Kidney tubule cell (primary cell): Measurements from ENCODE around the gene CERT1.

ENCODE experiments used
- DNase-seq: peaks from one replicate; pipeline ENCODE4 v3.0.0-alpha.2; 2018; ENCODE audit warnings: low spot score

Gene CERT1

DNA sequence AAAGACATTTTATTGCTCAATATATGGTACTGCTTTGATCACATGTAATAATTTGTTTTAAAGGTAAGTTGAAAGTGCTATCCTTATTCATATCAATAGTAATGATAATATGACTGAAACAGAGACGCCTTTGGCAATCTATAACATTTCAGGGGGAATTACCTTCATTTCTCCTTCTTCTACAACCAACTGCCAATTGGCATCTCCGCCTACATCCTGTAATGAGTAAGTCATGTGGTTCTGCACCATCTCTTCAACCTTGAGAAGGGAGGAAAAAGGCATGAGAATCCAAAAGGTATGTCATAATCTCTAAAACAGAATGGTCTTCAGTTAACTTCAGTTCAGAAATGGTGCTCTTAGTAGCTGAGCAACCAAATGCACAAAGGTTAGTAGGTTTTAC, 122.0 kb downstream of the CERT1 start:
- no peak for DNase-seq

- peak; percentile 64 for DNase-seq
Measured at GRCh38 chr5:75387806-75388205, 123.6 kb downstream of the CERT1 start.

DNA sequence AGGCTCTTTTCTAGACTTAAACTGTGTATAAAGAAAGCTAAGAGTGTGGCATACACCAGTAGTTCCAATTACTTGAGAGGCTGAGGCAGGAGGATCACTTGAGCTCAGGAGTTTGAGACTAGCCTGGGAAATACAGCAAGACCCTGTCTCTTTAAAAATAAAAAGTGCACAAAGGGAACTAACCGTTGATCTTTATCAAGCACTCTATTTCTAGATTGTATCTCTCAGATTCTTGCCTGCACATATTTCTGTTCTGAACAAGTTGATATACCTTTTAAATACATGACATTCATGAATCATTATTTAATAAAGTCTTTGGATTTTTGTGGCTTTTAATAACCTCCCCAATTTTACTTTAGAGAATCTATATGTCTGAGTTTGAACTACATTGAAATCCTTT, 127.2 kb downstream of the CERT1 start:
- DNase-seq = peak; percentile 1

DNA sequence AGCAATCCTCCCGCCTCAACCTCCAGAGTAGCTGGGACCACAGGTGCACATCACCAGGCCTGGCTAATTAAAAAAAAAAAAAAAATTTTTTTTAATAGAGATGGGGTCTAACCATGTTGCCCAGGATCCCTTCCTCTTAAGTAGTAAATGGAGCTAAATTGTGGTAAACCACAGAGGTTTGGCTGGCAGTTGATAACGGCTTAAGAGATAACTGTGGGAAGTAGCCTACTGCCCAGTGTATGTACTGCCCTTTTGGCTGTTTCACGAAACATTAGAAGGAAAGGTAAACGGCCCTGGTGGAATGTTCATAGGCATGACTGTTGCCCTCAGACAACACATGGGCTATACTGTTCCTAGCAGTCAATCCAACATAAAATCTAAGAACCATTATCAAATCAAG, 130.0 kb downstream of the CERT1 start:
- no peak for DNase-seq

DNA sequence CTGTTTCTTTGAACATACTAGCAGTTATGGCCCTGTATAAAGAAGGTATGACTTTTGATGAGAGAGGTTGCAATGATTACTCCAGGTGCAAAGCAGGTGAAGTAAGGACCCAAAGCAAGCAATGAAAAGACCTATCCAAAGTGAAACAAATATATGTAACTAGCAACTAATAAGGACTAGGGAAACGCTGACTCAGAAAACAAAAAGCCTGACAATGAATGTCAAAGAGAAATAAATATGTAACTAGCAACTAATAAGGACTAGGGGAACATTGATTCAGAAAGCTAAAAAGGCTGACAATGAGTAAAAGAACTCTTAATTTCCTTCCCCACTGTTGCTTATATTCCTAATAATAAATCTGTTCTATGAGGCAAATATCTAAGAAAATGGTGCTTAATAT, 131.3 kb downstream of the CERT1 start:
- DNase-seq = no peak

DNA sequence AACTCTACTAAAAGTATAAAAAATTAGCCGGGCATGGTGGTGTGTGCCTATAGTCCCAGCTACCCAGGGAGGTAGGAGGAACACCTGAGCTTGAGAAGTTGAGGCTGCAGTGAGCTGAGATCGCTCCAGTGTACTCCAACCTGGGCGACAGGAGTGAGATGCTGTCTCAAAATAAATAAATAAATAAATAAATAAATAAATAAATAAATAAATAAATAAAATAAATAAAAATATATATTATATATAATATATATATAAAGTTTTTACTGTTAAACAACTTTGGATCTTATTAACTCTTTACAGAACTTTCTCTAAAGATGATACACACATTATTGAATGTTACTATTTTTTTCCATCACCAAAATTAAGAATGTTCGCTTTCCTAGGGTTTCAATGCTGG, 136.0 kb downstream of the CERT1 start:
- no peak for DNase-seq

- DNase-seq = no peak
Measured at GRCh38 chr5:75374394-75374814, 137.0 kb downstream of the CERT1 start.

DNA sequence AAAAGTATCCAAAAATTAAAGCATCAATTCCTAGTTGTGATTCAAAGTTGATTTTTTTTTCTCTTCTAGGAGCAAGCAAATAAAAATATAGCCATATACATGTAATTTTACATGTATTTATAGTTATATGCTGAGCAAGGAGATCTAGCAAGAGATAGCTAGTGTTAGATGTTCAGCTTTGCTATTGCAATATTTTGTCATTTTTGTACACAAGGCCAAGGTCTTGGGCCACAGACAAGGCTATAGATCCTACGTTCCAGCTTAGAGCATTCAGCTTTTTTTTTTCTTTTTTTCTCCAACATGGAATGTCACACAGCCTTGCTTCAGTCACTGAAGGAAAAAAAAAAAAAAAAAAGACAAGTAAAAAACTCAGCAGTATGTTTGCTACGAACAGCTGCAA, 137.6 kb downstream of the CERT1 start:
- DNase-seq = no peak

GRCh38 chr5:75368391-75368790, 143.0 kb downstream of the CERT1 start:
- DNase-seq = peak; percentile 9

DNA sequence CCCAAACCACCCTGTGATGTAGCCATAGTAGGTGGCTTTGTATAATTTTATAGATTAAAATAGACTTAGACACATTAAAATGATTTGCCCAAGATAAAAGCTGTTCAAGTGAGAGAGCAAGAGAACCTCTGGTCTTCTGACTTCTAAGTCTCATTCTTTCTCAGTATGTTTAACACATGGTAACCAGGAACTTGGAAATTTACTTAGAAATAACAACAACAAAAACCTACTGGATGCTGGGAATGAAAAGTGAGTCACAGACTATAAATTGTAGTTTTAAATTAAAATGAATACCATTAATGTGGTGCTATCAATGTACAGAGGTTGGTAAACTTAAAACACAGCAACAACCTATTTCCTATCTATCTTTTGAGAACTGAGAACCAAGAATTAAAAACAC, 144.0 kb downstream of the CERT1 start:
- peak; percentile 17 for DNase-seq

GRCh38 chr5:75366787-75367186, 144.6 kb downstream of the CERT1 start:
- no peak for DNase-seq

DNA sequence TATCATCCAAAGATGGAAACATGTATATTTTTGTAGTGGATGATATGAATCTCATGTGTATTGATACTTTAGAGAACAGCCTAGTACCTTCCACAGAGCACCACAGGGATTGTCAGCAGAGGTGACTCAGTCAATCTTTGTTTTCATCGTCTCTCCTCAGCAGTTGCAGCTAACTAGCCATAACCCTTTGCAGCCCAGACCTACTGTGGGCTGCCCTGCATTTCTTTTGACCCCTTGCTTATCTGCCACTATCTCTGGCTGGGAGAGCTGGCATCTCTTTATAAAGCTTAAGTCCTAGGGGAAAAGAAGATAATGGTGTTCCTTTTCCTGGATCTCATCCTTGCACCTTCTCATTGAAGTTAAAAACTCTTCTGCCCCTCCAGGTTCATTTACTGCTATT, 145.7 kb downstream of the CERT1 start:
- DNase-seq = peak; percentile 17

DNA sequence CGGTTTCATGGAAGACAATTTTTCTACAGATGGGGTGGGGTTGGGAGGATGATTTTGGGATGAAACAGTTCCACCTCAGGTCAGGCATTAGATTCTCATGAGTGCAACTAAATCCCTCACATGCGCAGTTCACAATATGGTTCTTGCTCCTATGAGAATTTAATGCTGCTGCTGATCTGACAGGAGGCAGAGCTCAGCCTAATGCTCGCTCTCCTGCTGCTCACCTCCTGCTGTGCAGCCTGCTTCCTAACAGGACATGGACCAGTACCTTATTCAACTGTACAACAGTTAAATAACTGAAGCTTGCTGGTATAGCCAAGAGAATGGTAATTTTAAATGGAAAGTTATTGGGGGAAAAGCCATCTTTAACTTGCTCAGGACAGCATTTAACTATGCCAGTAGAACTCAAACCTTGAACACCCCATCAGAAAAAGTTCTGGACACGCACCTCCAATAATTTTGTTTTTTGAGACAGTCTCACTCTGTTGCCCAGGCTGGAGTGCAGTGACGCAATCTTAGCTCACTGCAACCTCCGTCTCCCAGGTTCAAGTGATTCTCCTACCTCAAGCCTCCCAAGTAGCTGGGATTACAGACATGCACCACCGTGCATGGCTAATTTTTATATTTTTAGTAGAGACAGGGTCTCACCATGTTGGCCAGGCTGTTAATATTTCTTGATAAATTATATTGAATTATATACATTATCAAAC, 146.7 kb downstream of the CERT1 start:
- DNase-seq = no peak

DNA sequence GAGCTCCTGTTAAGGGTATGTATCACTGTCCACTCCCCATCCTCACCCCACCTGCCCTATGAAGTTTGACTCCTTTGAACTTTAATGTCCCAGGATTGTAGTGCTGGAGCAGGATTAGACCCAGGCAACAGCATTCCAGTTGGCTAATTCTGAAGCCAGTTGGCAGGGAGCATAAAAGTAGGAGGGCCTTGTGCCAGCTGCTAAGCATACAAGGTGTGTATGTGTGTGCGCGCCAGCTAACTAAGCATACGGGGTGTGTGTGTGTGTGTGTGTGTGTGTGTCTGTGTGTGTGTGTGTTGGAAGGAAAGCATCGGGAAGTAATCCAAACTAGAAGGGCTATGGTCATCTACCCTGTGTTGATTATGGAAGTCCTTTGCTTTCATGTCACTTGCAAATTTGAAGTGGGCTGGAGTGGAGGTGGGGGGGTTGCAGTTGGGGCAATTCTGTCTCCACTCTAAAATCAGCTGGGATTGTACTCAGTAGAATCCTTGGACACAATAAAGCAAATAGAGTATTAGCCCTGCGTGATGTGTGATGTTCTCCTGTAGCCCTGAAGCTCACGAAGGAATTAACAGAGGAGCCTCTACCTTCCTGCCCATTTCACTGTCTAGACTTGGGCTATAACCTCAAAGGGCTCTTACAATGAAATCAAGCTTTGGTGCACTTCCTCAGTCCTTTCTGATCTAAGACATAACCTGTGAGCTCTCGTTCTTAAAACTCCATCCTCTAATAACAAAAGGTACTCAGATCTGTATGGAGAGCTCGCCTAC, 147.5 kb downstream of the CERT1 start:
- peak; percentile 39 for DNase-seq

- no peak for DNase-seq
Measured at GRCh38 chr5:75363111-75363510, 148.3 kb downstream of the CERT1 start.

DNA sequence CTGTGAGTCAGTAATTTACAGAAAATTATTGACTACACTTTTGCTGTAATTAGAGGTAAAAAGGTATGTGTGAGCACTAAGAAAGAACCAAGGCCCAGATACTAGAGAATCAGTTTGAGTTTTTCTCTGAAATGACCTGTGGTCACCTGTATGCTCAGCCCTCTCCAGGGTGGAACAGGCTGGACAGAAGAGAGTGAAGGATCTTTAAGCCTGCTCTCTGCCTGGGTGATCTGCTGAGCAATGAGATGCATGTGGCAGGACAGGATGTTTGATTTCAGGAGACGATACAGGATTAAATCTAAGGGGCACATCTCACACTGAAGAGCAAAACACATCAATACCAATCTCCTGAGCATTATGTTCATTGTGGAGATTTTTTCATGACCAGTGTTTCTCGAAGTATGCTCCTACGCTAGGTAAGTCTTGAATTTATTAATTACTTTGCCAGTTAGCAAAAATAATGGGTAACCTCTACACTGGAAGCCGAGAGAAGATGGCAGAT, 148.9 kb downstream of the CERT1 start:
- no peak for DNase-seq

GRCh38 chr5:75361310-75361709, 150.1 kb downstream of the CERT1 start:
- DNase-seq = no peak

- DNase-seq = no peak
Measured at GRCh38 chr5:75358117-75358516, 153.3 kb downstream of the CERT1 start.

DNA sequence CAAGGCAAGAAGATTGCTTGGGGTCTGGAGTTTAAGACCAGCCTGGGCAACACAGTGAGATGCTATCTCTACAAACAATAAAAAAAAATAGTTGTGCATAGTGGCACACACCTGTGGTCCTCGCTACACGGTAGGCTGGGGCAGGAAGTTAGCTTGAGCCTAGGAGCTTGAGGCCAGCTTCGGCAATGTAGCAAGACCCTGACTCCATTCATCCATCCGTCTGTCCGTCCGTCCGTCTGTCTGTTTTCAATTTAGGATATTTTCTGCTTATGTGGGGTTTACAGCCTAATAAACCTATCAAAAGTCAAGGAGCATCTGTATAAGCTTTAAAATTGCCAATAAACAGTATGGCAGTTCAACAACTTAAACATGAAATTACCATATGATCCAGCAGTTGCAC, 154.7 kb downstream of the CERT1 start:
- no peak for DNase-seq

DNA sequence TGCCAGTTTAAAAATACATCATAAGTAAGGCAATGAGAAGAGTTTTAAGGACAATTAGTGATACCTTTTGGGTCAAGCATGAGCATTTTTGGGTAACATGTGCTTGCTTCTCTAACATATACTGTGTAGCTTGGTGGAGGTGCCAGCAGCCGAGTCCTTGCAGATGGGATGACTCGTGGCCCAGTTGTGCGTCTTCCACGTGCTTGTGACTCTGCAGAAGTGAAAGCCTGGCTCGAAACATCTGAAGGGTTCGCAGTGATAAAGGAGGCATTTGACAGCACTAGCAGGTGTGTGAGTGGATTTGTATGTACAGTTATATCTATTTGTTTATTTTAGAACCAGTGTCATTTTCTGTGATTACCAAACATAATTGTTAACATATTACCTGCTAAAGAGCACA, 156.2 kb downstream of the CERT1 start:
- no peak for DNase-seq

DNA sequence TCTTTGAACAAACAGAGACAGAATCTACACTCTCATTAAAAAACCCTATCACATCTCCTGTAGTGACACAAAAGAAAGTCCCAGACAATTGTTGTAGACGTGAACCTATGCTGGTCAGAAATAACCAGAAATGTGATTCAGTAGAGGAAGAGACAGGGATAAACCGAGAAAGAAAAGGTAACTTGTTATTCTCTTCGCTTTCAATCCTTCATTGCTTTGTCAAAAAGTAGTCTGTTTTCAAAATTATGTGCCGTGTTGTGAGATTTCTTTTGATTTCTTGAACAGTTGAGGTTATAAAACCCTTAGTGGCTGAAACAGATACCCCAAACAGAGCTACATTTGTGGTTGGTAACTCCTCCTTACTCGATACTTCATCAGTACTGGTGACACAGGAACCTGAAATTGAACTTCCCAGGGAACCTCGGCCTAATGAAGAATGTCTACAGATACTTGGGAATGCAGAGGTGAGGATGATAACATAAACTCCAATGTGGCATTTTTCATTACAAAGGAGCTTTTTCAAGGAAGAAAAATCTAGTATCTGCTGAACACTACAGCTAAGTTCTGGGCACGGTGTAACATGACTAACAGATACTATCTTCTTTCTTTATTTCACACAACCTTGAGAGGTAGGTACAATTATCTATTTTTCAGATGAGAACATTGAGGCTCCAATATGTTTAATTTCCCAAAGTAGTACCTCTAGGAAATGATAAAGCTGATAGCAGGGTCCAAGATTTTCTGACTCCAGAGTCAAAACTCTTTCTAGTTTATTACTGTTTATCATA, 160.1 kb downstream of the CERT1 start:
- DNase-seq = no peak

GRCh38 chr5:75349663-75350062, 161.8 kb downstream of the CERT1 start:
- no peak for DNase-seq

DNA sequence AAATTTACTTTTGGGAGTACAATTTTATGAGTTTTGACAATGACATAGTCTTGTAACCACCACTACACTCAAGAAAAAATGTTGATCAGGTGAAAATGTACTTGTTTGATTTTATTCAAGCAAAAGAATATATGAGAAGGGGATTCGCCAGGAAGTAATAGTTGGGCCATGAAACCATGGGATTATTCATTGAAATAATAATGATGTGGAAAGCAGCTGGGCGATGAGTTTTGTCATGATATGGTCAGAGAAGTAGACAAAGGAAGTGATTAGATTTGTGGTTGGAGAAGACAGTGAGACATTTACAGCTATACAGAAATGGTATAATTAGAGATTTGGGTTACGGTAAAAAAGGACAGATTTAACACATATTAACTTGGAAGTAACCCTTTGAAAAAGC, 163.2 kb downstream of the CERT1 start:
- peak; percentile 72 for DNase-seq
